GM21619 (cell line): Measurements from ENCODE around the gene SPEM1.

ENCODE experiments used
- ATAC-seq: cut with Tn5 transposase; IDR thresholded peaks from one replicate; pipeline ENCODE4 v1.9.1; 2021; ENCODE audit not compliant: unreplicated experiment

The SPEM1 gene

DNA sequence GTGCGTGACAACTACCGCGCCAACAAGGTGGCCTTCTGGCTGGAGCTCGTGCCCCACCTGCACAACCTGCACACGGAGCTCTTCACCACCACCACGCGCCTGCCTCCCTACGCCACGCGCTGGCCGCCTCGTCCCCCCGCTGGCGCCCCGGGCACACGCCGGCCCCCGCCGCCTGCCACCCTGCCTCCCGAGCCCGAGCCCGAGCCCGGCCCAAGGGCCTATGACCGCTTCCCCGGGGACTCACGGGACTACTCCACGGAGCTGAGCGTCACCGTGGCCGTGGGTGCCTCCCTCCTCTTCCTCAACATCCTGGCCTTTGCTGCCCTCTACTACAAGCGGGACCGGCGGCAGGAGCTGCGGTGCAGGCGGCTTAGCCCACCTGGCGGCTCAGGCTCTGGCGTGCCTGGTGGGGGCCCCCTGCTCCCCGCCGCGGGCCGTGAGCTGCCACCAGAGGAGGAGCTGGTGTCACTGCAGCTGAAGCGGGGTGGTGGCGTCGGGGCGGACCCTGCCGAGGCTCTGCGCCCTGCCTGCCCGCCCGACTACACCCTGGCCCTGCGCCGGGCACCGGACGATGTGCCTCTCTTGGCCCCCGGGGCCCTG lies 3.0 kb upstream of the SPEM1 start:
- no peak for ATAC-seq

DNA sequence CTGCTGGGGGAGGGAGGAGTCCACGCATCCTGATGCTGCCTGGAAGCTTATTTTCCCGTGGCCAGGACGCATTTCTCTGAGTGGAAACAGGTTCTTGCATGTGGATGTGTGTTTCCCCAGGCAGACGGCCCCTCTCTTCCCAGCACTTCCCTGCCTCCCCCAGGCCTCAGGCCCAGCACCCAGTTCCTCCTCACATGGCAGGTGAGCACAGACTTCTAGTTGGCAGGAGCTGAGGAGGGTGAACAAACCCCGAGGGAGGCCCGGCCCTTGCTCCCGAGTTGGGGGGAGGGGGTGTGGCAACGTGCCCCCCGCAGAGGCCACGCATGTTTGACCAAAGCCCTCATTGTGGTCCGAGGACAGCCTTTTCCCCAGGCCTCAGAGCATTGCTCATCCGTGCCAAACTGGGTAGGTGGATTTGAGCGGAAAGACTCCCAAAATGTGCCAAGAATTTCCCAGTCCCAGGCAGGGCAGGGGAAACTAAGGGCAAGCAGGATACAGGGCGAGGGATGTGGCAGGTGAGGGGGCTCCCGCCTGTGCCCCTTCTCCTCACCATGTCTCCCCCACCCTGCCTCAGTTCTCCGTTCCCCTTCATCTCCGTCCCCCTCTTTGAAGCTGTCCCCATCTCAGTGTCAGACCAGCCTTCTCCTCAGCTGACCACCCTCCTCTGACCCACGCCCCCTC lies 1.5 kb upstream of the SPEM1 start:
- no peak for ATAC-seq

DNA sequence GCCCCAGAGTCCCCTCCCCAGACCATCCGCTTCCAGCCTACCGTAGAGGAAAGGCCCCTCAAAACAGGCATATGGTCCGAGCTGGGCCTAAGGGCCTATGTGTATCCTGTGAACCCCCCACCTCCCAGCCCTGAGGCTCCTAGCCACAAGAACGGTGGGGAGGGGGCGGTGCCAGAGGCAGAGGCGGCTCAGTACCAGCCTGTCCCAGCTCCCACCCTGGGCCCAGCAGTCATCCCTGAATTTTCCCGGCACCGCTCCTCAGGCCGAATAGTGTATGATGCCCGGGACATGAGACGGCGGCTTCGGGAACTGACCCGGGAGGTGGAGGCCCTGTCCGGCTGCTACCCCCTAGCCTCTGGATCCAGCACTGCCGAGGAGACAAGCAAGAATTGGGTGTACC lies 1.1 kb downstream of the SPEM1 start:
- ATAC-seq = no peak

DNA sequence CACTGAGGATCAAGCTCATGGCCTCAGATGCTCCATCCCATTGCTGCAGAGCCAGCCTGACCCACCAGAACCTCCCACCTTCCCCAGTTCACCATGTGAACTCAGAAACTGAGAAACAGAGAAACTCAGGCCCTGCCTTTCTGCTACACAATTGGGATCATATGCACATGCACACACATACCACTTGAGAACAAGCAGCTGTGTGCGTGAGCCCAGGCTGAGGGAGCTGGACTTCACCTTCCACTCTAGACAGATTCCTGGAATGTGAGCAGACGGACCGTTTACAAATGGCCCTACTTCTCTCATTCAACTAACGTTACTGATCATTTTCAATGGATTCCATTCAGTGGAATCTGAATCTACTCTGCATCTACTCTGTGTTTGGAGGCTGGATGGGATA lies 3.6 kb downstream of the SPEM1 start:
- ATAC-seq = no peak

DNA sequence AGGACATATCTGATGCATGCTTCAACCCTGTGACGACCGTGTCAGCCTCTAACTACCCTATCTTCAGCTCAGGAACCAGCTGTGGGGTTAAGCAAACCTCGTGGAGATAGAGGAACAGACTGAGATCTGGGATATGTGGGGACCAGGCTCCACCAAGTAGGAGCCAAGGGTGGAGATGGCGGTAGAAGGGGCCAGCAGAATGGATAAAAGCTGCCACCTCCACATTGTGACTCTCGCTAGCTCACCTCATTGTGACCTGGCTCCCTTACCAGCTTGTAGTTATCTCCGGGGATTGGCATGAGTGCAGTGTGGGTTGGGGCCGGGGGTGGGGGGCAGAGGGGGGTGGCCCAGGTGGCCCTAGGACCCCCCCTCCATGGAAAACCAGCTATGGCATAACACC lies 5.2 kb downstream of the SPEM1 start, which contains the start of gene SPEM2:
Gene SPEM2, plus strand, starts transcription at position 301 of the 400 bp plus-strand sequence. Its CDS starts 73 bp downstream, at position 374.
- ATAC-seq = no peak

DNA sequence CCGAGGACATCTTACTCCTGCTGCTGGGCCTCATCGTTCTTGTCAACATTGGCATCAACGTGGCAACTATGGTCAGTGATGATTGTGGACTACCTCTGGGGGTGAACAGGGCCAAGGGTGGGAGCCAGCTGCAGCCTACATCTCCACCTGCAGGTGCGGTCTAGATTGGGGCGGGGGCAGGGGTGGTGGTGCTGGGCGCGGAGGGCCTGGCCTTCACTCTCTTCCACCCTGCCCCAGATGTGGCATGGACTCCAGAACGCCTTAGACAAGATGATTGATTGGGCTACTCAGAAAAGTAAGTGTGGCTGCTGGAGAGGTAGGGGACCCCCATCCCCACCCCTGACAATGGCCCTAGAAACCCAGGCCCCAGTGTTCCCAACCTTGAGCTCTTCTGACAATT lies 5.6 kb downstream of the SPEM1 start:
- ATAC-seq = no peak

DNA sequence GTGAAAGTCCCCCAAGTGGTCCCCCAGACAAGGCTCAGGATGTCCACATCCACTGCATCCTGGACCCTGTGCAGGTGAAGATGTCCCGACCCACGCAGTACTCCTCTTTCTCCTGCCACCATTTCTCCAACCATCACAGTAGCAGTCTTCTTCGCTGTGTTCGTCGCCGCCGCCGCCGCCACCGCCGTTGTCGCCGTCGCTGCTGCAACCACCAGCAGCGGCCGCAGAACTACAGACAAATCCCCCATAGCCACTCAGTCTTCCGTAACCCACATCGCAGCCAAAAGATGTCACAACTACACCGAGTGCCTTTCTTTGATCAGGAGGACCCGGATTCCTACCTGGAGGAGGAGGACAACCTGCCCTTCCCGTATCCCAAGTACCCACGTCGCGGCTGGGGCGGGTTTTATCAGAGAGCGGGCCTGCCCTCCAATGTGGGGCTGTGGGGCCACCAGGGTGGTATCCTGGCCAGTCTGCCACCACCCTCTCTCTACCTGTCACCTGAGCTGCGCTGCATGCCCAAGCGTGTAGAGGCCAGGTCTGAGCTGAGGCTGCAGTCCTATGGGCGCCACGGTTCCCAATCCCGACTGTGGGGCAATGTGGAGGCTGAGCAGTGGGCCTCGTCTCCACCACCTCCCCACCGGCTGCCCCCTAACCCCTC lies 6.2 kb downstream of the SPEM1 start:
- no peak for ATAC-seq

DNA sequence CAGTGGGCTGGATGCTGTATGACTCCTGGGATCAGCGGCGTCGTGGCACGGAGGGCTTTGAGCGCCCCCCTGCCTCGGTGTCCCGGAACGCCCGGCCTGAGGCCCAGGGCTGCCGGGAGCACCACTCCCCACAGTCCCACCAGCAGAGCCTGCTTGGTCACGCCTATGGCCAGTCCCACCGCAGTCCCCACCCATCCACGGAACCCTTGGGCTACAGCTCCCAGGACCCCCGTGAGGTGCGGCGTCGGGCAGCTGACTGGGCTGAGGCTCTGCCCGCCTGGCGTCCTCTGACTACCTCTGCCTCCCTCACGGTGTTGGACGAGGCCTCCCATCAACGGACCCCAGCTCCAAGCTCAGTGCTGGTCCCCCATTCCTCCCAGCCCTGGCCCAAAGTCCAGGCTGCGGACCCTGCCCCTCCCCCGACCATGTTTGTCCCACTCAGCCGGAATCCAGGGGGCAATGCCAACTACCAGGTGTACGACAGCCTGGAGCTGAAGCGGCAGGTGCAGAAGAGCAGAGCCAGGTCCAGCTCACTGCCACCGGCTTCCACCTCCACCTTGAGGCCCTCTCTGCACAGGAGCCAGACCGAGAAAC lies 6.9 kb downstream of the SPEM1 start:
- ATAC-seq = no peak

DNA sequence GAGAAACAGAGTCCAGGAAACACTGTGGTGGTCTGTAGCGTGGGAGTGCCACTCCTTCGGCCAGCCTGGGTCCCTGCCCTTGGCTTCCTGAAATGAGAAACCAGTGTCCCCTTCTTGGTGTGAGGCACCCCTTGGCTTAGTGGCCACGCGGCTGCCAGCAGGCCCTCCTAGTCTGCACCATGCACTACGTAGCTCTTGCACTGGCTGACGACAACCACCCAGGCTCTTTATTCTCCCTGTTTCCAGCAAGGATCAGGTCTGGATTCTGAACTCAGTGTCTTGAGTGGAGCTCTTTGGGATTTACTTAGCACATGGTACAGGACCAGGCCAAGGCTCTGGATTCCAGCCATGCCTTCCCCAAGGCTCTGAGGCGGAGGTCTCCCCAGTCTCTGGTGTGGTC lies 7.4 kb downstream of the SPEM1 start:
- no peak for ATAC-seq

DNA sequence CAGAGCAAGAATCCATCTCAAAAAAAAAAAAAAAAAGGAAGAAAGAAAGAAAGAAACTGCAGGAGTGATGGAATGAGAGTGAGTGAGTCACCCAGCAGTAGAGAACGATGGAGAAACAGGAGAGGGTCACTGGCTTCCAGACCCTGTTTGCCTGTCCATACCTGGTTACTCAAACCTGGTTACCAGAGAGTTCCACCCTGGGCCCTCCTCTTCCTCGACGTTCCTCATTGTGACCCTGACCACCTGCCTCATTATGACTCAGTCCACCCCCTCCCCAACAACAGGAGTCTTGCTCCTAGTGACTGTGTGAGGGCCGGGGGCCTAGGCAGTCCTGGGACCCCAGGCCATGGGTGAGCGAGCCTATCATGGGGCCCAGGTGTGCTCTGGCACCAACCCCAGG lies 8.4 kb downstream of the SPEM1 start, which contains the start of gene SPEM3:
Gene SPEM3, plus strand, starts transcription at position 301 of the 400 bp plus-strand sequence. Its CDS starts 46 bp downstream, at position 347.
- ATAC-seq = no peak

DNA sequence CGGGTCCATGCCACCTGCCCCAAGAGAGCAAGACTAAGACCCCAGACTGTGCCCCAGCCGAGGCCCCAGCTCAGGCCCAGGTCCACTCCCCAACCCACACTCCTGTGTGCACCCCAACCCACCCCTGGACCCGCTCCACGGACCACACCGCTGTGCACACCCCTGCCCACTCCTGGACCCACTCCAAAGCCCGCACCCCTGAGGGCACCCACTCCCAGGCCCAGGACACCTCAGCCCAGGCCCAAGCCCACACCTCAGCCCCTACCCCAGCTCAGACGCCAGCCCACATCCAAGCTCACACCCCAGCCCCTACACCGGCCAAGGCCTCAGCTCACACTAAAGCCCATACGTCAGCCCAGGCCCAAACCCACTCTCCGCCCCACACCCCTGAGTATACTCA lies 9.6 kb downstream of the SPEM1 start:
- ATAC-seq = no peak

DNA sequence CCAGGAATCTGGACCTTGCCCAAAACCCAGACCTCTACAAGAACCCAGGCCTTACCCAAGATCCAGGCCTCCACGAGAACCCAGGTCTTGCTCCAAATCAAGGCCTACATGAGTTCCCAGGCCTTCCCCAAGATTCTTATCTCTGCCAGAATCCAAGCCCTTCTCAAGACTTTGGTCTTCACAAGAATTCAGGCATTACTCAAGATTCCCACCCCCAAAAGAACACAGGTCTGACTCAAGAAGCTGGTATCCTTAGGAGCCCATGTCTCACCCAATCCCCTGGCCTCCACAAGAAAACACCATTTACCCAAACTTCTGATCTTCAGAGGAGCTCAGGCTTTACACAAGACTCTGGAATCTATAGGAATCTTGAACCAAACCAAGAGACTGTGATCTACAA lies 11.1 kb downstream of the SPEM1 start:
- ATAC-seq = no peak

DNA sequence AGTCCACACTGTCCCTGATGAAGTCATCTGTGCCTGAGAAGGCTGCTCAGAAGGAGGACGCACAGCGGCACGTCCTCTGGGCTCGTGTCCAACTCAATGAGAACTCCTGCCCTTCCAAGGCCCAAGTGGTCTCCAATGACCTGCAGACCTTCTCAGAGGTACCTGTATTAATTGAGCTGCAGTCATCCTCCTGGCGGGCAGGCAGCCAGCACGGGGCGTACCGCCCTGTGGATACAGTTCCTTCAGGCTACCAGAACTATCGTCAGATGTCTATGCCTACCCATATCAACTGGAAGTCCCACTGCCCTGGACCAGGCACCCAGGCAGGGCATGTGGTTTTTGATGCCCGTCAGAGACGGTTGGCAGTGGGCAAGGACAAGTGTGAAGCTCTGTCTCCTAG lies 12.2 kb downstream of the SPEM1 start:
- ATAC-seq = no peak

DNA sequence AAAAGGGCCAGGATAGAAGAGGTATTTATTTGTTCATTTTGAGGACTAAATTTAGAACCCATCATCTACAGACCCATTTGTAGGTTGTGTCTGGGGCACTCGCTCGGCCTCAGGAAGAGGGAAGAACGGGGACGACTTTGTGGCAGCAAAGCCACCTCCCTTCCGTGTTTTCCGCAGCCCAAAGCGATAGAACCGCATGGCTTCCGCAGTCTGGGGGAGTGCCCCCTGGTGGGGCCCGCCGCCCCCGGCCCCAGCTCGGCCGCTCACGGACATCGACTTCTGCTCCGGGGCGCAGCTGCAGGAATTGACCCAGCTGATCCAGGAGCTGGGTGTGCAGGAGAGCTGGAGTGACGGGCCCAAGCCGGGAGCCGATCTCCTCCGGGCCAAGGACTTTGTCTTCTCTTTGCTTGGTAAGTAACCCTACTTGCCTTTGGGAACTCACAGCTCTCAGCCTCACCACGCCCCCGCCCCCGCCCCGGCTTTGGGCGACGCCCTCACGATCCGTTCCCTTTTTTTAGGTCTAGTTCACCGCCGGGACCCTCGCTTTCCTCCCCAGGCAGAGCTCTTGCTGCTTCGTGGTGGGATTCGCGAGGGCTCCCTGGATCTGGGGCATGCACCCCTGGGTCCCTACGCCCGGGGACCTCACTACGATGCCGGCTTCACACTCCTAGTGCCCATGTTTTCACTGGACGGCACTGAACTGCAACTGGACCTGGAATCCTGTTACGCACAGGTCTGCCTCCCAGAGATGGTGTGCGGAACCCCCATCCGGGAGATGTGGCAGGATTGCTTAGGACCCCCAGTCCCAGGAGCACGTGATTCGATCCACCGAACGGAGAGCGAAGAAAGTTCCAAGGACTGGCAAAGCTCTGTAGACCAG lies 15.8 kb downstream of the SPEM1 start:
- ATAC-seq = peak; percentile 19

DNA sequence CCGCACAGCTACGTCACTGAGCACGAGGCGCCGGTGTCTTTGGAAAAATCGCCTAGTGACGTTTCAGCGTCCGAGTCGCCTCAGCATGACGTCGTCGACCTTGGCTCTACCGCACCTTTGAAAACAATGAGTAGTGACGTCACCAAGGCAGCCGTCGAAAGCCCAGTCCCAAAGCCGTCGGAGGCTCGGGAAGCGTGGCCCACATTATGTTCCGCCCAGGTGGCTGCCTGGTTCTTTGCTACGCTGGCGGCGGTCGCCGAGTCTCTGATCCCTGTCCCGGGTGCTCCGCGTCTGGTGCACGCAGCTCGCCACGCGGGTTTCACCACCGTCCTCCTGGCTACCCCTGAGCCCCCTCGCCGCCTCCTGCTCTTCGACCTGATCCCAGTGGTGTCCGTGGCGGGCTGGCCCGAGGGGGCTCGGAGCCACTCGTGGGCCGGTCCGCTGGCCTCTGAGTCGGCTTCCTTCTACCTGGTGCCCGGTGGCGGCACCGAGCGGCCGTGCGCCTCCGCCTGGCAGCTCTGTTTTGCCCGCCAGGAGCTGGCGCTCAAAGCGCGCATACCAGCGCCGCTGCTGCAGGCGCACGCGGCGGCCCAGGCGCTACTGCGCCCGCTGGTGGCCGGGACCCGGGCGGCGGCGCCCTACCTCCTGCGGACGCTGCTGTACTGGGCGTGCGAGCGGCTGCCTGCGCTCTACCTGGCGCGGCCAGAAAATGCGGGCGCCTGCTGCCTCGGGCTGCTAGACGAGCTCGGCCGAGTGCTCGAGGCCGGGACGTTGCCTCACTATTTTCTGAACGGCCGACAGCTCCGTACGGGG lies 16.6 kb downstream of the SPEM1 start:
- no peak for ATAC-seq

DNA sequence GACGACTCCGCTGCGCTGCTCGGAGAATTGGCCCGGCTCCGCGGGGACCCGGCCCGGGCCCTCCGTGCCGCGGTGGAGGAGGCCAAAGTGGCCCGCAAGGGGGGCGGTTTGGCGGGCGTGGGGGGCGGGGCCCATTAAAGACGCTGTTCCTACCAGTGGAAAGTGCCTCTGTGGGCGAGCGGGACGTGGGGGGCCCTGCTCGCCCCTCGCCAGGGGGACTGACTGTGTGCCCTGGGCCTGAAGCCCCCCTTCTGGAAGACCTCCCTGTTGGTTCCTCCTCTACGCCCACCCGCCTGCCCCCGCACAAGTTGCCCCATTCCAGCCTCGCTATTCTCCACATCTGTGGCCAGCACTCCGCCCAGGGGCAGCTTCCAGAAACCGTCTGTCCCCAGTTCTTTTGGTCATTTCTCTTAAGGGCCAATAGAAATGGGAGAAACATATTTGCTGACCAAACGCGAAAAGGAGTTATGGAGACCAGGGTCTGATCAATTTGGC lies 17.3 kb downstream of the SPEM1 start:
- no peak for ATAC-seq

DNA sequence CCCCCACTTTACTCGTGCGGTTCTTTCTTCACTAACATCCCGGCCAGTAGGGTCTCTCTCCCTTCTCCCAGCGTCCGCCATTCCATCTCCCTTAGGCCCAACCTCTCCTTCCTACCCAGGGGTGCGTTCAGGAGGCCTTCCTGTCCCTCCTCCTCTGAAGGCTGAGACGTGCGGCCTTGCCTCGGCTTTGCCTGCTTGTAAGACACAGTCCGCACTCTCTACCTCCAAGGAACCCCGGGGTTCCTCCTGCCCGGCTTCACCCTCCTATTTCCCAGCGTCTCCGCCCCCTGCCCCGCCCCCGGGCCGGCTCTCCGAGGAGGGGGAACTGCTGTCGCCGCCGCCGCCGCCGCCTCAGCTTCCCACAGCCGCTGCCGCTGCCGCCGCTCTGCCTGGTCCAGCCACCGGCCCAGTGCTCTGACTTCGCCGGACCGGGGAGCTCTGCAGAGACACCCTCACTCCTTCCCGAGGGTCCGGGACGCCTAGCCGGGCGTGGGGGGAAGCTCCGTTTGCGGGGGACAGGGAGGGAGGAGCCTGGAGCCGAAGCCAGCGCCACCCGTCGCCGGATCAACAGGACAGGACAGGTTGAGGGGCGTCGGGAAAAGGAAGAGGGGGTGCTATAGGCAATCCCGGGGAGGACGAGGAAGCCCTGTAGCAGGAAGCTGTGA lies 18.0 kb downstream of the SPEM1 start:
- ATAC-seq = no peak

DNA sequence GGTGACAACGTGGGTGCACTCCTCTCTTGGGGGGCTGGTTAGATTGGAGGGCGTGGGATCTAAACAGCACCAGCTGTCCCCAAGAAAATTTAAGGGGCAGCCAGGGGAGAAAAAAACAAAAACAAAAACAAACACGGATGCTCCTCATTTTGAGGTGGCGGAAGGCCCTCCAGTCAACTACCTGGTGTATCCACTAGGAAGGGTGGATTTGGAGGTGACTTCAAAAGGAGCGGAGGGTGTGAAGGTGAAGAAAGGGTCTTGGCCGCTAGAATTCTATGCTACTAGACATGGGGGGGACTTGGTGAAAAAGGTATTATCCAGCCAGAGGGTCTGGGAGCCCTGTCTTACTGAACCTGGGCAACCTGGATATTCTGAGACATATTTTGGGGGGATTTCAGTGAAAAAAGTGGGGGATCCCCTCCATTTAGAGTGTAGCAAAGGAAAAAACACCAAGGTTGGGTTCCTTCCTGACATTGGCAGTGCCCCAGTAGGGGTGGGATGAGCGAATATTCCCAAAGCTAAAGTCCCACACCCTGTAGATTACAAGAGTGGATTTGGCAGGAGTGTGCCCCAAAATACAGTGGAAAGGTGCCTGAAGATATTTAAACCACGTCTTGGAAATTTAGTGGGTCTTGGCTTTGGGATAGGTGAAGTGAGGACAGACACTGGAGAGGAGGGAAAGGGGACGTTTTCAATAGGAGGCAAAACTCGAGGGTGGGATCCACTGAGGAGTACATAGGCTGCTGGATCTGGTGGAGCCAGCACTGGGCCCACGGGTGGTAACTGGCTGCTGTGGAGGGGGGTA lies 18.7 kb downstream of the SPEM1 start:
- no peak for ATAC-seq
